Stimulated activated CD4-positive, alpha-beta T cell treated with anti-CD3 and anti-CD28 coated beads, Interleukin-15, amount 100 ng/mL, for 1 hour (primary cell): ENCODE results near the gene NRDC.

ENCODE experiments used
- DNase-seq, 2 donors: peaks; one replicate each; pipeline ENCODE4 v3.0.0-alpha.2; 2020; ENCODE audit warnings: low read depth in 1 of 2, low spot score in 1 of 2

The NRDC gene

GRCh38 chr1:51761351-51761750 lies 117.2 kb downstream of the NRDC start:
- no peak for DNase-seq

DNA sequence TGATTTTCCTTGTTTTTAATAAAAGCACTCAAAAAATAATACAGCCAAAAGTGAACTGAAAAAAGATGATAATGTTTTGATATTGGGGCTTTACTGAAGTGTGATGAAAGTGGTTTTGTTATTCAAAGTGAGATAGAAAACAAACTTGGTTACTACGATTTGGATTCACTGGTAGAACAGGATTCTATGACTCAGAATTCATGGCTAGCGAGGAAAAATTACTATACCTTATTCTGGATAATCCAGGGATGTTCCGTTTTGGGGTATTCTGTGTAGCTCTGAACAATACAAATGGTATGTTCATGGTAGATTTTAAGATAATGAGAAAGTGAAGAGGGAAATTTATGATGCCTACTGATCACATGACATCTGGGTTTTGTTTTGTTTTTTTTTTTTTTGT lies 117.7 kb downstream of the NRDC start:
- no peak for DNase-seq

- no peak for DNase-seq
Measured at GRCh38 chr1:51758310-51758709, 120.2 kb downstream of the NRDC start.

DNA sequence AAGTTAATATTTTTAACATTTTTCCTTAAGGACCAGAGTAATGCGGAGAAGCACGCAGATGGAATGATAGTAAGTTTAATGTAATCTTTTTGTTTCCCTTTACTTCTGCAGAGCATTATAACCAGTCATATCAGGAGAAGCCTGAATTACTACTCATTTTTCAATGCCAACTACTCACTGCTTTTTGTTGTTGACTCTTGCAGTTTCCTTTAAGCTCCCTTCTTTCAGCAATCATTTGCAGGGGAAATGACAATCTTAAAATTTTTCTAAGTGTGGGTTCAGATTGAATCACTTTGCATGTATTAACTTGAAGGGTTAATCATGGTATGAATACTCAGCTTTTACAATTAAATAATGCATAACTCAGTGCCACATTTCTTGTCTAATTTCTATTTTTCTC lies 122.2 kb downstream of the NRDC start:
- no peak for DNase-seq

DNA sequence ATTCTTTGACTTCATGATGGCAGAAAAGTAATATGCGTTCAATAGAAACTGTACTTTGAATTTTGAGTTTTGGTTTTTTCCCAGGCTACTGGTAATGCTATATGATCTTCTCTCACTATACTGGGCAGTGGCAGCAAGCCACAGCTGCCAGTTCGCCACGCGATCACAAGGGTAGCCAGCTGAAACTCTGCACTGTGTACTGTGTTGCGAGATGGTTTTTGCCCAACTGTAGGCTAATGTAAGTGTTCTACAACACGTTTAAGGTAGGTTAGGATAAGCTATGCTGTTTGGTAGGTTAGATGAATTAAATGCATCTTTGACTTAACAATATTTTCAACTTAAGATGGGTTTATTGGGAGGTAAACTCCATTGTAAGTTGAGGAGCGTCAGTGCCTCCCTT lies 123.1 kb downstream of the NRDC start:
- no peak for DNase-seq

GRCh38 chr1:51754666-51755065 lies 123.9 kb downstream of the NRDC start:
- DNase-seq: no peak

DNA sequence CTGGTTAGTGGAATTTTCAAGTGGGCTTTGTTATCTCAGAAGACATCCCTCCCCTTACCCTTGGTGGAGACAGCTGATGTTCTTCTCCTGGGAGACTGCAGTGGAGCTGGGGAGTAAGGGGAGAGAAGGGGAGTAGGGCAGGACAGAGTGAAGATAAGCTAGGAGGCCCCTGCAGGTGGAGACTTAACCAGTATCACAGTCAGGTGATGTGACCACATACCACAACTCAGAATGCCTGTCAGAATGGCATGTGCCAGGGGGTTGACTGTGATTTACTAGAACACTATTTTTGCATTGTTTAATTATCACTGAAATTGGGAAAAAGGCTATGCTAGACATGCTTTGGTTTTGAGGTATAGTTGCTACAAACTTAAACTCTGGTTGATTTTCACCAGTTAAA lies 124.6 kb downstream of the NRDC start:
- DNase-seq: no peak

GRCh38 chr1:51752073-51752948 lies 126.2 kb downstream of the NRDC start:
- DNase-seq: no peak

DNA sequence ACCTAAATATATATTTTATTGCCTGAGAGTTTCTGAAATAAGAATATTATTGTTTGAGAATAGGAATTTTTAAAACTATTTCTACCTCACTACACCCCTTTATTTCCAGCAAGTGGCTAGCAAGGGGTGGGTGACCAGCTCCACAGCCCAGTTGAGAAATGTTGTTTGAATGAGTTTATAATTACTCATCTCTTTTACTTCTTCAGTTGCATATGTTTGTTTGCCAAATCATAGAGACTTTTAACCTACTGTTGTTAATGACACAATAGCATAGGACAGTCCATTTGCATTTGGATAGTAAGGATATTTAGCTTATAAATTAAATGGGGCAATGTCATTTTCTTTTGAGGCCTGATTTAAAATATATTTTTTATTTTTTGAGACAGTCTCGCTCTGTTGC lies 127.8 kb downstream of the NRDC start:
- DNase-seq: no peak

DNA sequence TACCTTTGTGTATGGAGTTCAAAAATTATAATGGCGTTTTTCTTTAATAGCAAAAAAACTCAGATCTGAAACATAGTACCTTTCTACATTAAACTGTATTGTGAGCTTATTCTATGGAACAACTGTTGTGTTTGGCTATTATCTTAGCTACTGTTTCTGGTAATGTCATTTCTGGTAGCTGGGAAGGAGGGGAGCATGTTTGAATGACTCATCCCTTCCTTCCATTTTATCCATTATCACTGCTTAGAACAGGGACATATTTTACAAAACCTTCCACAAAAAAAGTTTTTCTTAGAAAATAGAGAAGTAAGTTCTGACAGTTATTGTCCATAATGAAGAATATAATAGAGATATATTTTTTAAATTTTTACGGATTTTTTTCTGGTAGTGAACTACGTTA lies 128.3 kb downstream of the NRDC start:
- DNase-seq: no peak

- DNase-seq: no peak
Measured at GRCh38 chr1:51749151-51749550, 129.4 kb downstream of the NRDC start.

DNA sequence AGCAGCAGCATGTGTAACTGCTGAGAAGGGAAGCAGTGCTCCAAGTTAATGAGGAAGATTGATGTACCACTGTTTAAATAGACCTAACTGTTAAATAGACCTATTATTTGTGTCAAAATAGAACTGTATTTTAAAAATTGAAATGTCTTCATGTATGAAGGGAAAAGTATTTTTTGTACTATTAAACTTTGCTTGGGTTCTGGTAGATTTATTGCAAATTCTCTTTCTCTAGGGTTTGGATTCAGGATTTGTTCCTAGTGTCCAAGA lies 133.3 kb downstream of the NRDC start:
- DNase-seq: no peak

GRCh38 chr1:51744506-51745303 lies 133.8 kb downstream of the NRDC start:
- DNase-seq: no peak

GRCh38 chr1:51741121-51741681 lies 137.3 kb downstream of the NRDC start:
- no peak for DNase-seq

DNA sequence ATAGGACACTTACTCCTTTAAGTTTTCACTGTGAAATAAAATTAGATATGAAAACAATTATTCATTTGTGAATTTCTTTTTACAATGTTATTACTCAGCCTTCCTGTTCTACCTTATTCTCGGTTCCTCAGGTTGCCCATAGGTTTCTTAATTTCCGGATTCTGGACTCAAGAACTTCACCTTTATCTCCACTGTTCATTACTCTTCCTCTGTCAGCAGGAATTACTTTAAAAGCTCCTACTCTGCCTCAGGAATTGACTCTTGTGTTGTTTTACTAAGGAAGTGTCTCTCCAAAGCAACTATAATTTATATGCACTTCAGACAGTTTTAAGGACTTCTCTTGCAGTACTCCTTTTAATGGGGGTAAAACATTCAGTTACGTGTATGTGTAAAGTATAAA lies 137.9 kb downstream of the NRDC start:
- DNase-seq: no peak
